Activated B cell treated with CpG ODN at 0.5 μM for 24 hours (primary cell): ENCODE measurements around the gene FLOT2. TPM values are rescaled to one million over a fixed set of nuclear protein-coding genes. Genes with fewer than 3 reads are reported as not detected.
"Not testable (repeated sequence)": the region's sequence is repeated elsewhere in the genome, so short reads cannot be mapped to it uniquely, and the experiment has no call there.

Experiments used
- ATAC-seq: fragments of 200-7000 bp; cut with Tn5 transposase; one replicate; pipeline ENCODE4 v1.10.0; 2021; ENCODE audit warnings: low read depth, mild to moderate bottlenecking, moderate library complexity
- CTCF ChIA-PET: fragments of 350-600 bp; sonication (Branson Sonifier 250); formaldehyde crosslinking; loops from one replicate; lab custom pipeline; 2021; ENCODE audit warnings: antibody characterized with exemption; lab: Charles Lee
- POLR2A ChIA-PET: fragments of 350-600 bp; sonication (Branson Sonifier 250); formaldehyde crosslinking; loops from one replicate; lab custom pipeline; 2021; ENCODE audit warnings: antibody characterized with exemption; lab: Charles Lee
- DNase-seq: peaks from one replicate; pipeline ENCODE4 v3.0.0; 2022
- H3K27ac Mint-ChIP-seq: one replicate; pipeline ENCODE4 v1.8.0; 2020; ENCODE audit warnings: mixed read lengths
- H3K27me3 Mint-ChIP-seq: one replicate; pipeline ENCODE4 v1.8.0; 2021; ENCODE audit warnings: mixed read lengths
- H3K36me3 Mint-ChIP-seq: one replicate; pipeline ENCODE4 v1.8.0; 2021; ENCODE audit warnings: low read depth, mixed read lengths
- H3K4me1 Mint-ChIP-seq: one replicate; pipeline ENCODE4 v1.8.0; 2021; ENCODE audit warnings: mixed read lengths
- H3K4me3 Mint-ChIP-seq: one replicate; pipeline ENCODE4 v1.8.0; 2020; ENCODE audit warnings: mild to moderate bottlenecking, mixed read lengths
- H3K9me3 Mint-ChIP-seq: one replicate; pipeline ENCODE4 v1.8.0; 2020; ENCODE audit warnings: mixed read lengths
- intact Hi-C: fragments of 100-400 bp; cut with micrococcal nuclease; formaldehyde crosslinking; loops from one replicate; pipeline ENCODE4 v1.15.1; 2024
- total RNA-seq: library from RNA; stranded (reverse); gene quantifications from 2 replicates; pipeline ENCODE4 v1.2.3, GENCODE V29; 2022
- TF ChIP-seq, protein P1 (sequence below): fragments of 200-600 bp; IDR thresholded peaks from one replicate; pipeline ENCODE4 v1.8.0; 2022; ENCODE audit warnings: antibody characterized with exemption, mild to moderate bottlenecking

The FLOT2 gene
- total RNA-seq, 1 donor from 2014 or later, result 321 TPM

GRCh38 chr17:28937044-28937729 is 39.7 kb upstream of the FLOT2 start:
- Mint-ChIP-seq H3K27ac (no peak overlapping the region), H3K27me3 (no peaks in the 10 kb centered on the region), H3K4me1 (peaks cover 71% of the 10 kb centered on the region), H3K4me3 (no peak overlapping the region), H3K36me3 (peaks cover 47% of the 10 kb centered on the region), H3K9me3 (no peaks in the 10 kb centered on the region)
- no peak for DNase-seq
- ChIA-PET POLR2A (interaction anchor here (0.6 to 4.0 kb wide), 5 partner anchors 11 to 210 kb away, joined by 3 to 14 read pairs (median 4); no protein-coding TSS in a partner anchor), CTCF (interaction anchor here (1.3 kb wide), 1 partner anchor 28 kb away, joined by 3 read pairs; no protein-coding TSS in a partner anchor)
- intact Hi-C loops, result no loop called here
- TF ChIP-seq, protein P1, sequence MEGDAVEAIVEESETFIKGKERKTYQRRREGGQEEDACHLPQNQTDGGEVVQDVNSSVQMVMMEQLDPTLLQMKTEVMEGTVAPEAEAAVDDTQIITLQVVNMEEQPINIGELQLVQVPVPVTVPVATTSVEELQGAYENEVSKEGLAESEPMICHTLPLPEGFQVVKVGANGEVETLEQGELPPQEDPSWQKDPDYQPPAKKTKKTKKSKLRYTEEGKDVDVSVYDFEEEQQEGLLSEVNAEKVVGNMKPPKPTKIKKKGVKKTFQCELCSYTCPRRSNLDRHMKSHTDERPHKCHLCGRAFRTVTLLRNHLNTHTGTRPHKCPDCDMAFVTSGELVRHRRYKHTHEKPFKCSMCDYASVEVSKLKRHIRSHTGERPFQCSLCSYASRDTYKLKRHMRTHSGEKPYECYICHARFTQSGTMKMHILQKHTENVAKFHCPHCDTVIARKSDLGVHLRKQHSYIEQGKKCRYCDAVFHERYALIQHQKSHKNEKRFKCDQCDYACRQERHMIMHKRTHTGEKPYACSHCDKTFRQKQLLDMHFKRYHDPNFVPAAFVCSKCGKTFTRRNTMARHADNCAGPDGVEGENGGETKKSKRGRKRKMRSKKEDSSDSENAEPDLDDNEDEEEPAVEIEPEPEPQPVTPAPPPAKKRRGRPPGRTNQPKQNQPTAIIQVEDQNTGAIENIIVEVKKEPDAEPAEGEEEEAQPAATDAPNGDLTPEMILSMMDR, result no peak
- ATAC-seq, result no peak

DNA sequence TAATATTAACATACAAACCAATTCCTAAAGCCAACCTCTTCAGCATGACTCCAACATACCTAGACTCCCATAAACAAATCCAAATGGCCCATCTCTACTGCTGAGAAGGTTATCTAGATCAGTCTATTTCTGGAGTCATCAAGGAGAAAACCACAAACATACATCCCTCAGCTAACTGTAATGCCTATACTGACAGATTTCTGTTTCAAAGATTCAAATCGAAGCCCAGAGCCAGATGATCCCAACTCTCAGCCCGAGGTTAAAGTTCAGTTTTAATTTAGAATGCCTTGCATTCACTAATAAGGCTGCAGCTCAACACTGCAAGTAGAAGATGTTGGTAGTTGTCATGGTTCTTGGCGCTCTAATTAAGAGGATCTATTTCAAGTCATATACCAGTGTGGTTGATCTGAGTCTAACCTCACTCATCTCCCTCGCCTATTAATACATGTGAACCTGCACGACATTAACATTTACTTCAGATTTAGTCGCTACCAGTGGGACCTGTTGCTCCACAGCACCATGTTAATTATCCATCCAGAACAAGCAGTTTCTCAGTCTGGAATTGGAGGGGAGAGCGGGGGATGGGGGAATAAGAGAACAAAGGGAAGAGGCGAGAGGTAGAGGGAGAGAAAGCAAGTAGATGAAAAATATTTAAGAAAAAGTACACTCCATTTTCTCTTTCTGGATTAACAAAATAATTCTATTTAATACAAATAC is 38.4 kb upstream of the FLOT2 start:
- H3K27me3 Mint-ChIP-seq, result no peaks in the 10 kb centered on the region
- H3K4me3 Mint-ChIP-seq, result no peak overlapping the region
- intact Hi-C loops, result no loop called here
- H3K4me1 Mint-ChIP-seq, result peaks cover 62% of the 10 kb centered on the region
- ATAC-seq, result no peak
- H3K36me3 Mint-ChIP-seq, result peaks cover 41% of the 10 kb centered on the region
- no peak overlapping the region for H3K27ac Mint-ChIP-seq
- ChIA-PET CTCF (no interaction called here), POLR2A (interaction anchor here (0.9 kb wide), 1 partner anchor 46 kb away, joined by 3 read pairs; no protein-coding TSS in a partner anchor)
- TF ChIP-seq, protein P1, result no peak
- DNase-seq, result no peak
- no peaks in the 10 kb centered on the region for H3K9me3 Mint-ChIP-seq

DNA sequence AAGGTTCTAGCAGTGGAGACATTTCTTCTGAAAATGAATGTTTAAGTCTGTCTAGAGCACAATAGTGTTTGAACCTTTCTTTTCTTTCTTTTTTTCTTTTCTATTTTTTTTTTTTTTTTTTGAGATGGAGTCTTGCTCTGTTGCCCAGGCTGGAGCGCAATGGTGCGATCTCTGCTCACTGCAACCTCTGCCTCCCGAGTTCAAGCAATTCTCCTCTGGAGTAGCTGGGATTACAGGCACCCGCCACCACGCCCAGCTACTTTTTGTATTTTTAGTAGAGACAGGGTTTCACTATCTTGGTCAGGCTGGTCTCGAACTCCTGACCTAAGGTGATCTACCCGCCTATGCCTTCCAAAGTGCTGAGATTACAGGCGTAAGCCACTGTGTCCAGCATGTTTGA is 37.0 kb upstream of the FLOT2 start:
- Mint-ChIP-seq H3K4me1 (peaks cover 60% of the 10 kb centered on the region), H3K36me3 (peaks cover 40% of the 10 kb centered on the region)
- ATAC-seq, intact Hi-C loops, H3K4me3 Mint-ChIP-seq, H3K9me3 Mint-ChIP-seq, DNase-seq, H3K27me3 Mint-ChIP-seq, H3K27ac Mint-ChIP-seq, CTCF ChIA-PET: not testable (repeated sequence)
- POLR2A ChIA-PET, result interaction anchor here (0.7 to 1.8 kb wide), 3 partner anchors 14 to 977 kb away, joined by 3 to 6 read pairs (median 5); no protein-coding TSS in a partner anchor

DNA sequence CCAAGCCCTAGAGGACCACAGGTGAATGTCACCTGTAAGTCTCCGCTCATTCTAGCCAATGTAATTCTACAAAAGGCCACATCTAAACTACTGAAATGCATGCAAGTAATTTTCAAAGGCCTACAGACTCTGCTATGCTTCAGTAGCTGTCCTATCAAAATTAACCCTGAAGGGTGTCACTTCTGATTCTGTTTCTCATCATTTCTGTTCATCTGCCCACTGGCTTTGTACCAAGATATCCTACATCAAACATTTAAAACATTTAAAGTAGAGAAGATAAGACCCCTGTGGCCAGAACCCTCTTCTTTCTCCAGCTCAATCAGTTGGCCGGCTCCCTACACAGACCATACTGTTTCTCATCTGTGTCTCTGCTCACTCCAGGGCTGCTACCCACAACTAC is 32.3 kb upstream of the FLOT2 start:
- intact Hi-C loops, result no loop called here
- TF ChIP-seq, protein P1, result no peak
- ATAC-seq, result no peak
- ChIA-PET CTCF (no interaction called here), POLR2A (interaction anchor here (0.7 kb wide), 2 partner anchors 174 to 201 kb away, joined by 3 to 4 read pairs; partner anchors contain the start of gene NEK8)
- Mint-ChIP-seq H3K4me3 (no peak overlapping the region), H3K9me3 (no peaks in the 10 kb centered on the region), H3K27ac (peak overlapping the region; percentile 27), H3K27me3 (no peaks in the 10 kb centered on the region), H3K36me3 (peaks cover 50% of the 10 kb centered on the region), H3K4me1 (peaks cover 64% of the 10 kb centered on the region)
- DNase-seq, result no peak

DNA sequence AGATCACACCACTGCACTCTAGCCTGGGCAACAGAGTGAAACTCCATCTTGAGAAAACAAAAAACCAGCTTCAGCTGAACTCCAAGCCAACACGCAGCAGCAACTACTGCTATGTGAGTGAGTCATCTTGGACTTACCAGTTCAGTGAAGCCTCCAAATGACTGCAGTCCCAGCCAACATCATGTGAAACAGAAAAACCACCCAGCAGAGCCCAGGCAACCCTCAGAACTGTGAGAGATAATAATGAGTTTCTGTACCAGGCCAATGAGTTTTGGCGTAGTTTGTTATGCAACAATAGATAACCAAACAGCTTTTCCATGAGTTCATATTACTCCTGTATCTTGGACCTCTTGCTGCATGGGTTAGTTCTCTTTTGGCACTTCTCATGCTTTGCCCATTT is 30.5 kb upstream of the FLOT2 start:
- DNase-seq, result no peak
- peak; percentile 54 for ATAC-seq
- POLR2A ChIA-PET, result interaction anchor here (0.5 to 1.0 kb wide), 2 partner anchors 21 to 274 kb away, joined by 4 read pairs; no protein-coding TSS in a partner anchor
- intact Hi-C loops, result no loop called here
- Mint-ChIP-seq H3K9me3 (no peaks in the 10 kb centered on the region), H3K36me3 (peaks cover 58% of the 10 kb centered on the region), H3K27me3 (no peaks in the 10 kb centered on the region), H3K27ac (peak overlapping the region; percentile 1), H3K4me3 (no peak overlapping the region), H3K4me1 (peaks cover 50% of the 10 kb centered on the region)
- CTCF ChIA-PET, result interaction anchor here (0.9 kb wide), 1 partner anchor 165 kb away, joined by 4 read pairs; no protein-coding TSS in a partner anchor
- TF ChIP-seq, protein P1, result no peak
